GM12878 (cell line): ENCODE data around the gene BIRC6. TPM values are rescaled to one million over a fixed set of nuclear protein-coding genes. Genes with fewer than 3 reads are reported as not detected.

ENCODE experiments used
- ATAC-seq: fragments of 200-7000 bp; cut with Tn5 transposase; 3 replicates; pipeline ENCODE4 v1.9.1; 2020; ENCODE audit warnings: mild to moderate bottlenecking, moderate library complexity
- BruUV-seq: library from RNA; stranded (reverse); fragments of 400-500 nt; replicated peaks from 2 replicates; lab custom pipeline; 2021; lab: Mats Ljungman, UMichigan
- CTCF ChIA-PET: fragments of 300-600 bp; sonication (Branson Sonifier 250); formaldehyde crosslinking; extraction: SDS; loops from one replicate; lab custom pipeline; 2021; ENCODE audit warnings: inconsistent platforms; lab: Yijun Ruan, JAX
- POLR2A ChIA-PET: fragments of 350-600 bp; formaldehyde crosslinking; extraction: SDS; loops from one replicate; lab custom pipeline; 2021; ENCODE audit warnings: inconsistent platforms; lab: Charles Lee
- RAD21 ChIA-PET: fragments of 300-600 bp; sonication (Branson Sonifier 250); formaldehyde crosslinking; loops from one replicate; lab custom pipeline; 2023; ENCODE audit warnings: antibody characterized with exemption; ENCODE audit not compliant: unreplicated experiment; lab: Charles Lee
- SMC1A ChIA-PET: fragments of 300-600 bp; sonication (Branson Sonifier 250); formaldehyde crosslinking; loops from one replicate; lab custom pipeline; 2023; ENCODE audit not compliant: unreplicated experiment, uncharacterized antibody; lab: Charles Lee
- DNase-seq: peaks from one replicate; pipeline ENCODE4 v3.0.0-alpha.2; 2011; ENCODE audit warnings: low read depth, low spot score
- FAIRE-seq: peaks from 3 replicates; lab custom pipeline; 2011; peaks lifted over from hg19 to GRCh38; lab: Jason Lieb, UNC
- H2AFZ ChIP-seq: 2 replicates; pipeline ENCODE4 v1.6.0; 2011; ENCODE audit warnings: low read depth, low read length, control low read depth; ENCODE audit not compliant: control insufficient read depth
- H3K27ac ChIP-seq: 2 replicates; pipeline ENCODE4 v1.5.1; 2011; ENCODE audit warnings: control low read depth; ENCODE audit not compliant: control insufficient read depth, insufficient read depth
- H3K27me3 ChIP-seq, 2 experiments: replicated peaks in 1 of 2; 2 replicates each; pipeline versions ENCODE4 v1.6.0 to v1.6.1; 2011; ENCODE audit warnings: low read length in 1 of 2; ENCODE audit not compliant: control insufficient read depth in 2 of 2, insufficient read depth in 2 of 2
- H3K36me3 ChIP-seq, 2 experiments: 2 replicates each; pipeline ENCODE4 v1.5.1; 2011; ENCODE audit warnings: low read length in 1 of 2; ENCODE audit not compliant: control insufficient read depth in 2 of 2, insufficient read depth in 2 of 2
- H3K4me1 ChIP-seq: 2 replicates; pipeline ENCODE4 v1.6.1; 2011; ENCODE audit warnings: mild to moderate bottlenecking, low read length, moderate library complexity, mixed read lengths; ENCODE audit not compliant: control insufficient read depth, insufficient read depth
- H3K4me2 ChIP-seq: 2 replicates; pipeline ENCODE4 v1.6.0; 2011; ENCODE audit warnings: control low read depth; ENCODE audit not compliant: control insufficient read depth, insufficient read depth
- H3K4me3 ChIP-seq: fragments of 200-600 bp; sonication (generic); 2 replicates; pipeline ENCODE4 v1.5.1; 2016
- H3K79me2 ChIP-seq: 2 replicates; pipeline ENCODE4 v1.6.0; 2011; ENCODE audit warnings: low read length; ENCODE audit not compliant: control insufficient read depth, insufficient read depth
- H3K9ac ChIP-seq: 2 replicates; pipeline ENCODE4 v1.8.0; 2011; ENCODE audit warnings: low read length, control low read depth, mixed read lengths; ENCODE audit not compliant: control insufficient read depth, insufficient read depth
- H3K9me3 ChIP-seq: replicated peaks from 3 replicates; pipeline ENCODE4 v1.5.1; 2011; ENCODE audit warnings: mild to moderate bottlenecking, low read length; ENCODE audit not compliant: control insufficient read depth, insufficient read depth
- H4K20me1 ChIP-seq: 2 replicates; pipeline ENCODE4 v1.6.0; 2011; ENCODE audit not compliant: control insufficient read depth, insufficient read depth
- DPF2 ChIP-seq: fragments of 450-650 bp; IDR thresholded peaks from 2 replicates; pipeline ENCODE4 v1.6.1; 2017; ENCODE audit warnings: mild to moderate bottlenecking
- KAT2A ChIP-seq: conservative IDR thresholded peaks from 2 replicates; pipeline ENCODE4 v1.6.1; 2011; ENCODE audit warnings: low read depth, low read length; ENCODE audit not compliant: control insufficient read depth
- RUNX3 ChIP-seq: IDR thresholded peaks from 2 replicates; pipeline ENCODE4 v1.6.1; 2012; ENCODE audit warnings: low read length, inconsistent platforms
- SIX5 ChIP-seq: IDR thresholded peaks from 2 replicates; pipeline ENCODE4 v1.6.1; 2011; ENCODE audit warnings: mild to moderate bottlenecking, low read depth, low read length, moderate library complexity; ENCODE audit not compliant: severe bottlenecking
- TCF3 ChIP-seq: IDR thresholded peaks from 2 replicates; pipeline ENCODE4 v1.6.1; 2012; ENCODE audit warnings: low read depth, mild to moderate bottlenecking, low read length, borderline replicate concordance; ENCODE audit not compliant: insufficient read depth
- YY1 ChIP-seq: IDR thresholded peaks from 2 replicates; pipeline ENCODE4 v1.6.1; 2011; ENCODE audit warnings: low read depth, mild to moderate bottlenecking, low read length
- WGBS: methylation state at CpG from one replicate; pipeline ENCODE4 v1.1.6; 2016; ENCODE audit warnings: low lambda C conversion rate; ENCODE audit not compliant: insufficient replicate concordance, insufficient coverage; ENCODE audit errors: missing lambda C conversion rate; 5-methylcytosine and 5-hydroxymethylcytosine counted together
- in situ Hi-C: fragments of 300-500 bp; cut with MboI; formaldehyde crosslinking; loops from 9 replicates; pipeline ENCODE4 v1.14.3; 2018; ENCODE audit warnings: mixed read lengths
- intact Hi-C: fragments of 100-400 bp; cut with micrococcal nuclease; formaldehyde crosslinking; loops from one replicate; pipeline ENCODE4 v1.14.2; 2022; ENCODE audit not compliant: unreplicated experiment
- polyA plus RNA-seq, 11 experiments: library from polyadenylated mRNA; depleted of rRNA in 4 of 11; unstranded in 6 of 11; stranded (reverse) in 5 of 11; fragments of >200 nt; fragmentation: Nextera tagmentation in 4 of 11; fragmentation: Illumina TruSeq in 1 of 11; extraction: Ambion mirVana in 4 of 11; extraction: Trizol in 1 of 11; gene quantifications; 1 replicate in 1 of 11; 2 replicates in 10 of 11; pipeline versions ENCODE4 v1.2.1 to v1.2.3, GENCODE V29; 2011 to 2016; ENCODE audit warnings: inconsistent platforms in 2 of 11, missing spikeins in 2 of 11, low read depth in 1 of 11
- total RNA-seq, 4 experiments: library from RNA; depleted of rRNA in 3 of 4; stranded (reverse); fragments of >200 nt in 3 of 4; fragmentation: Illumina TruSeq in 1 of 4; extraction: Trizol in 1 of 4; gene quantifications; 2 replicates each; pipeline versions ENCODE4 v1.2.1 to v1.2.3, GENCODE V29; 2013 to 2021
- TF ChIP-seq, protein P1 (sequence below): fragments of 150-350 bp; IDR thresholded peaks from 2 replicates; pipeline ENCODE4 v1.6.1; 2014; ENCODE audit warnings: mild to moderate bottlenecking, low read depth, low read length

The BIRC6 gene
- total and polyA plus RNA-seq, 10 of the 15 experiments (the other 5 are each of a cell fraction or from before 2014, with no cell fraction given) = 18.8 to 118 (median 55.0) TPM

DNA sequence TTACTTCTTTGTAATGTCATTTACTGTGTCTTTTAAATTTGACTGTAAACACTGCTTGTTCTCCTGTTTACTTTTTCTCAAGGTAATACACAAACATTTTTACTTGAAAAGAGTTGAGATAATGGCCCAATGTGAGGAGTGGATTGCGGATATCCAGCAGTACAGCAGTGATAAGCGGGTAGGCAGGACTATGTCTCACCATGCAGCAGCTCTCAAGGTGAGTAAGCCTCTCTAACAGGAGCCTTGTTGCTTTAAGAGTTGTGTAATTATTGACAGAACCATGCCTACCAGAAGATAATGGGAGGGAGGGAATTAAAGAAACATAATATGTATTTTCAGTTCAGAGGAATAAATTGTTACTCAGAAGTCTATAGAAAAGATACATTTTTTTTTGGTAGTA is 254.5 kb downstream of the BIRC6 start:
- Histone ChIP-seq H3K4me2 (no peak overlapping the region), H4K20me1 (no peaks in the 10 kb centered on the region), H3K4me3 (no peak overlapping the region), H3K36me3 (peaks cover 3 to 24% of the 10 kb centered on the region in 2 experiments), H3K79me2 (no peaks in the 10 kb centered on the region), H3K9ac (no peak overlapping the region), H3K9me3 (no peaks in the 10 kb centered on the region), H3K4me1 (no peaks in the 10 kb centered on the region), H3K27ac (no peak overlapping the region), H2AFZ (no peak overlapping the region), H3K27me3 (no peaks in the 10 kb centered on the region)
- ATAC-seq (no peak), FAIRE-seq (no peak), DNase-seq (no peak)
- SMC1A ChIA-PET = interaction anchor here (0.9 to 2.1 kb wide), 2 partner anchors 11 to 20 kb away, joined by 3 to 5 read pairs; no protein-coding TSS in a partner anchor
- in situ Hi-C loops = no loop called here
- no peak for TF ChIP-seq SIX5
- TF ChIP-seq YY1 = no peak
- TF ChIP-seq KAT2A = no peak
- TF ChIP-seq, protein P1, sequence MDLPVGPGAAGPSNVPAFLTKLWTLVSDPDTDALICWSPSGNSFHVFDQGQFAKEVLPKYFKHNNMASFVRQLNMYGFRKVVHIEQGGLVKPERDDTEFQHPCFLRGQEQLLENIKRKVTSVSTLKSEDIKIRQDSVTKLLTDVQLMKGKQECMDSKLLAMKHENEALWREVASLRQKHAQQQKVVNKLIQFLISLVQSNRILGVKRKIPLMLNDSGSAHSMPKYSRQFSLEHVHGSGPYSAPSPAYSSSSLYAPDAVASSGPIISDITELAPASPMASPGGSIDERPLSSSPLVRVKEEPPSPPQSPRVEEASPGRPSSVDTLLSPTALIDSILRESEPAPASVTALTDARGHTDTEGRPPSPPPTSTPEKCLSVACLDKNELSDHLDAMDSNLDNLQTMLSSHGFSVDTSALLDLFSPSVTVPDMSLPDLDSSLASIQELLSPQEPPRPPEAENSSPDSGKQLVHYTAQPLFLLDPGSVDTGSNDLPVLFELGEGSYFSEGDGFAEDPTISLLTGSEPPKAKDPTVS = no peak
- no peak for TF ChIP-seq DPF2
- no peak for TF ChIP-seq RUNX3
- TF ChIP-seq TCF3 = no peak
- intact Hi-C loops = no loop called here
- RAD21 ChIA-PET = no interaction called here
- WGBS = 98% methylated on average over 2 of the region's 2 CpGs
- CTCF ChIA-PET = no interaction called here
- POLR2A ChIA-PET = interaction anchor here (0.6 kb wide), 1 partner anchor 63 kb away, joined by 4 read pairs; no protein-coding TSS in a partner anchor
- BruUV-seq = no TSS peak
